CD4-positive, alpha-beta T cell (primary cell): ENCODE data around the gene LRRC72. TPM values are rescaled to one million over a fixed set of nuclear protein-coding genes. Genes with fewer than 3 reads are reported as not detected.

Experiments used
- ATAC-seq: fragments of 200-7000 bp; cut with Tn5 transposase; one replicate; pipeline ENCODE4 v1.10.0; 2022; ENCODE audit warnings: mild to moderate bottlenecking; ENCODE audit not compliant: poor library complexity
- CTCF ChIA-PET: fragments of 350-600 bp; sonication (Branson Sonifier 250); formaldehyde crosslinking; loops from one replicate; lab custom pipeline; 2021; ENCODE audit warnings: antibody characterized with exemption, inconsistent platforms; lab: Charles Lee
- POLR2A ChIA-PET: fragments of 350-600 bp; sonication (Branson Sonifier 250); formaldehyde crosslinking; loops from one replicate; lab custom pipeline; 2021; ENCODE audit warnings: antibody characterized with exemption, inconsistent platforms; lab: Charles Lee
- DNase-seq, 14 experiments: peaks; one replicate each; pipeline ENCODE4 v3.0.0-alpha.2; 2013 to 2020; ENCODE audit warnings: mixed read lengths in 2 of 14
- H3K27ac ChIP-seq, 2 donors: one replicate each; pipeline versions ENCODE4 v1.5.1 to v1.7.0; 2013; ENCODE audit warnings: low read length in 2 of 2, low read depth in 1 of 2, mild to moderate bottlenecking in 1 of 2
- H3K27me3 ChIP-seq, 2 experiments: 1 replicate in 1 of 2; 2 replicates in 1 of 2; pipeline versions ENCODE4 v1.6.1 to v1.7.0; 2013; ENCODE audit warnings: low read length in 2 of 2, control low read depth in 1 of 2, mild to moderate bottlenecking in 1 of 2, moderate library complexity in 1 of 2; ENCODE audit not compliant: insufficient read depth in 2 of 2, control insufficient read depth in 1 of 2
- H3K36me3 ChIP-seq: one replicate; pipeline ENCODE4 v1.6.1; 2013; ENCODE audit warnings: low read length, control low read depth; ENCODE audit not compliant: insufficient read depth
- H3K4me1 ChIP-seq: one replicate; pipeline ENCODE4 v1.6.1; 2013; ENCODE audit warnings: low read length, control low read depth; ENCODE audit not compliant: insufficient read depth
- H3K4me3 ChIP-seq: one replicate; pipeline ENCODE4 v1.5.1; 2013; ENCODE audit warnings: mild to moderate bottlenecking, low read length, moderate library complexity
- H3K9me3 ChIP-seq, 2 experiments: 1 replicate in 1 of 2; 2 replicates in 1 of 2; pipeline versions ENCODE4 v1.6.1 to v1.7.0; 2013; ENCODE audit warnings: low read length in 2 of 2, mild to moderate bottlenecking in 2 of 2, control low read depth in 1 of 2, moderate library complexity in 1 of 2; ENCODE audit not compliant: control insufficient read depth in 1 of 2, insufficient read depth in 1 of 2
- H3K27ac Mint-ChIP-seq: one replicate; pipeline ENCODE4 v1.8.0; 2020; ENCODE audit warnings: mixed read lengths
- H3K27me3 Mint-ChIP-seq: one replicate; pipeline ENCODE4 v1.8.0; 2021; ENCODE audit warnings: mixed read lengths
- H3K36me3 Mint-ChIP-seq: one replicate; pipeline ENCODE4 v1.8.0; 2021; ENCODE audit warnings: low read depth, mixed read lengths
- H3K4me1 Mint-ChIP-seq: one replicate; pipeline ENCODE4 v1.8.0; 2021; ENCODE audit warnings: low read depth, mixed read lengths
- H3K4me3 Mint-ChIP-seq: one replicate; pipeline ENCODE4 v1.8.0; 2020; ENCODE audit warnings: mild to moderate bottlenecking, mixed read lengths
- H3K9me3 Mint-ChIP-seq: one replicate; pipeline ENCODE4 v1.8.0; 2020; ENCODE audit warnings: mixed read lengths
- CTCF ChIP-seq: fragments of 200-600 bp; IDR thresholded peaks from one replicate; pipeline ENCODE4 v1.8.0; 2022; ENCODE audit warnings: antibody characterized with exemption, mild to moderate bottlenecking
- intact Hi-C, 2 experiments: fragments of 100-400 bp; cut with DNase I in 1 of 2; cut with micrococcal nuclease in 1 of 2; formaldehyde crosslinking; loops; one replicate each; pipeline versions ENCODE4 v1.15.1 to v1.9.0; 2023 to 2025; cut with DNase I, micrococcal nuclease
- total RNA-seq, 174 experiments: library from RNA in 2 of 174; stranded (reverse) in 2 of 174; gene quantifications; one replicate each; pipeline ENCODE4 v1.2.3 and lab custom pipeline; 2021 to 2026

The LRRC72 gene
- total RNA-seq, 2 experiments from 2014 or later: not detected

GRCh38 chr7:16542401-16542800 is 15.8 kb downstream of the LRRC72 start:
- no peak for ATAC-seq

GRCh38 chr7:16543456-16543855 is 16.8 kb downstream of the LRRC72 start:
- CTCF ChIA-PET: interaction anchor here (1.5 kb wide), 1 partner anchor 12 kb away, joined by 3 read pairs; no protein-coding TSS in a partner anchor
- H3K4me1 ChIP-seq: no peaks in the 10 kb centered on the region
- H3K4me3 ChIP-seq: no peak overlapping the region
- intact Hi-C loops: no loop called here
- H3K27me3 ChIP-seq: no peaks in the 10 kb centered on the region
- Mint-ChIP-seq H3K9me3 (no peaks in the 10 kb centered on the region), H3K27ac (no peak overlapping the region), H3K36me3 (no peaks in the 10 kb centered on the region), H3K4me1 (no peaks in the 10 kb centered on the region), H3K4me3 (no peak overlapping the region), H3K27me3 (peaks cover 5% of the 10 kb centered on the region)
- H3K9me3 ChIP-seq: peaks cover 0 to 4% of the 10 kb centered on the region in 2 experiments
- ATAC-seq (no peak), DNase-seq (no peak)
- POLR2A ChIA-PET: interaction anchor here (1.0 kb wide), 1 partner anchor 8 kb away, joined by 3 read pairs; no protein-coding TSS in a partner anchor
- no peaks in the 10 kb centered on the region for H3K36me3 ChIP-seq
- H3K27ac ChIP-seq: no peak overlapping the region
- TF ChIP-seq CTCF: no peak

More at GRCh38 chr7:16542401-16542800, 15.8 kb downstream of the LRRC72 start:
- CTCF ChIA-PET: interaction anchor here (1.5 kb wide), 1 partner anchor 11 kb away, joined by 3 read pairs; no protein-coding TSS in a partner anchor
- Mint-ChIP-seq H3K4me1 (no peaks in the 10 kb centered on the region), H3K4me3 (no peak overlapping the region), H3K36me3 (no peaks in the 10 kb centered on the region), H3K27me3 (no peaks in the 10 kb centered on the region), H3K27ac (no peak overlapping the region), H3K9me3 (no peaks in the 10 kb centered on the region)
- no peak for TF ChIP-seq CTCF
- Histone ChIP-seq H3K27me3 (no peaks in the 10 kb centered on the region), H3K27ac (no peak overlapping the region), H3K36me3 (no peaks in the 10 kb centered on the region), H3K4me3 (no peak overlapping the region), H3K9me3 (peaks cover 0 to under 1% of the 10 kb centered on the region in 2 experiments), H3K4me1 (no peaks in the 10 kb centered on the region)
- no peak for DNase-seq
- POLR2A ChIA-PET: no interaction called here
- intact Hi-C loops: no loop called here

GRCh38 chr7:16546921-16547505 is 20.4 kb downstream of the LRRC72 start:
- no peaks in the 10 kb centered on the region for H3K36me3 Mint-ChIP-seq
- H3K9me3 Mint-ChIP-seq: no peaks in the 10 kb centered on the region
- Histone ChIP-seq H3K27ac (no peak overlapping the region), H3K36me3 (no peaks in the 10 kb centered on the region), H3K4me3 (no peak overlapping the region), H3K27me3 (no peaks in the 10 kb centered on the region), H3K4me1 (no peaks in the 10 kb centered on the region), H3K9me3 (peaks cover 0 to 4% of the 10 kb centered on the region in 2 experiments)
- peaks cover 5% of the 10 kb centered on the region for H3K27me3 Mint-ChIP-seq
- no peaks in the 10 kb centered on the region for H3K4me1 Mint-ChIP-seq
- no peak for ATAC-seq
- H3K27ac Mint-ChIP-seq: no peak overlapping the region
- intact Hi-C loops: no loop called here
- ChIA-PET CTCF (no interaction called here), POLR2A (no interaction called here)
- TF ChIP-seq CTCF: no peak
- no peak overlapping the region for H3K4me3 Mint-ChIP-seq
- no peak for DNase-seq
